Omental fat pad (tissue), 4 donors: ENCODE results near the gene JAKMIP1. TPM values are rescaled to one million over a fixed set of nuclear protein-coding genes. Genes with fewer than 3 reads are reported as not detected.
A peak's percentile ranks its signal among the peaks of the same experiment; 100 is the strongest.

ENCODE experiments used
- ATAC-seq: fragments of 150-250 bp; one replicate; pipeline ENCODE4 v1.9.1; 2016; ENCODE audit warnings: mild to moderate bottlenecking, moderate library complexity; ENCODE audit not compliant: low FRiP score
- DNase-seq: peaks from one replicate; pipeline ENCODE4 v3.0.0-alpha.2; 2019; ENCODE audit warnings: low spot score
- total RNA-seq, 4 donors: library from RNA; depleted of rRNA; stranded (reverse); fragments of >200 nt; gene quantifications; one replicate each; pipeline ENCODE4 v1.1.0, GENCODE V29; 2016
- TF ChIP-seq, protein P1 (sequence below), 3 donors: fragments of 450-650 bp; IDR thresholded peaks; one replicate each; pipeline ENCODE4 v1.5.1; 2016 to 2017; ENCODE audit warnings: antibody characterized with exemption in 3 of 3, mild to moderate bottlenecking in 3 of 3, moderate library complexity in 2 of 3

JAKMIP1 gene
- total RNA-seq, 4 donors from 2014 or later = 0.48 to 1.0 (median 0.63) TPM; not detected in 1

DNA sequence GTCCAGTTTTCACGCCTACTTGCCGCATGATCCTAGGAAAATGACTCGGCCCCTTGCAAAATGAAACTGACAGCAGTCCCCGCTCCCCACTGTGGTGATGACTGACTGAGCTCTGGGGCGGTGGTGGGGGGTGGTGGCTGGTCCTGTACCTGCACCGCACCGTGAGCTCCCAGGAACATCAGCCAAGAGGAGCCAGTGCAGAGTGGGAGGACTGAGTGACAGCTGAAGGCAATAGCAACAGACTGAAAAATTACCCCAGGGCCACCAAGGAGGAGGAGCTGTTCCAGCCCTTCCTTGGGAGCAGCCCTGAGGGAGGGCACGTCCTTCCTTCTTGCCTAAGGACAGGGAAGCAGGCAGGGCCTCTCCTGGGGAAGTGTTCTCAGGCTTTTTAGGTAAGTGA, 179.7 kb downstream of the JAKMIP1 start:
- TF ChIP-seq, protein P1, sequence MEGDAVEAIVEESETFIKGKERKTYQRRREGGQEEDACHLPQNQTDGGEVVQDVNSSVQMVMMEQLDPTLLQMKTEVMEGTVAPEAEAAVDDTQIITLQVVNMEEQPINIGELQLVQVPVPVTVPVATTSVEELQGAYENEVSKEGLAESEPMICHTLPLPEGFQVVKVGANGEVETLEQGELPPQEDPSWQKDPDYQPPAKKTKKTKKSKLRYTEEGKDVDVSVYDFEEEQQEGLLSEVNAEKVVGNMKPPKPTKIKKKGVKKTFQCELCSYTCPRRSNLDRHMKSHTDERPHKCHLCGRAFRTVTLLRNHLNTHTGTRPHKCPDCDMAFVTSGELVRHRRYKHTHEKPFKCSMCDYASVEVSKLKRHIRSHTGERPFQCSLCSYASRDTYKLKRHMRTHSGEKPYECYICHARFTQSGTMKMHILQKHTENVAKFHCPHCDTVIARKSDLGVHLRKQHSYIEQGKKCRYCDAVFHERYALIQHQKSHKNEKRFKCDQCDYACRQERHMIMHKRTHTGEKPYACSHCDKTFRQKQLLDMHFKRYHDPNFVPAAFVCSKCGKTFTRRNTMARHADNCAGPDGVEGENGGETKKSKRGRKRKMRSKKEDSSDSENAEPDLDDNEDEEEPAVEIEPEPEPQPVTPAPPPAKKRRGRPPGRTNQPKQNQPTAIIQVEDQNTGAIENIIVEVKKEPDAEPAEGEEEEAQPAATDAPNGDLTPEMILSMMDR (IDR thresholded peaks at IDR 0.05) = no peak
- ATAC-seq (no peak), DNase-seq (no peak)

DNA sequence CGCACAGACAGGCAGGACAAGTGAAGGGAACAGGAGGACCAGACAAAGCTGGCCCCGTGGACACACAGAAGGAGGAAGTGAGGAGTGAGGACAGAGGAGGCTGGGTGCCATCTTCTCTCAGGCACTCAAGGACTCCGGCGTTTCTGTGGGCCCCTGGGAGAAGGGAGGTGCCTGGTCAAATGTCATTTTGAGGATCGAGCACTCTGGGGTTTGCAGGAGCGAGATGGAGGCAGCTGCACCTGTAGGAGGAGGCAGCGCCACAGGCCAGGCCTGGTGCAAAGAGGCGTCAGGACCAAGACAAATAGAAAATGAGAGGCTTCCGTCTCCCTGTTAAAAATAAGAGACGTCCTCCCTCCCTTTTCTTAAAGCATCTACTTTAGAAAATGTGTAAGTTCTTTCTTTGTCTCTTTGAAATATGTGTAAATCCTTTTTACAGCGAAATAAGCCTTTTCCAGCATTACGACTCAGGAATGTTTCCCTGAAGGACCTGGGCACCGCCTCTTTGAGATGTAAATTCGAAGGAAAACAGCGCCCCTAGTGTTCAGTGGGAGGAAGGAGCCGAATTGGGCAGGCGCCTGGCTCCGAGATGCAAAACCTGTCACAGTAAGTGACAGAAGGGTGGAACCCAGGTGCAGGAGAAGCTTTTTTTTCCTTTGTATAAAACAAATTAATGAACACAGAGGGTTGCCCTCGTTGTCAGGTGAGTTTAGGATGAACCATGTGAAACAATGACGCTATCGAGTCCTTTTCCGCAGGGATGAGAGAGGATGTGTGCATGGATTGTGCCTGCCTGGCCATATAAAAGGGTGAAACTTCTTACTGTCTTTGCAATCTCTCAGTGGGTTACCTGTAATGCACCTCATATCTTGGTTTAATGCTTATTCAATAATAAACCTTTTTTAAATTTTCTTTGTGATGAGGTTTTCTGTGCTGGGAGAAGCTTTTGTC, 180.8 kb downstream of the JAKMIP1 start:
- DNase-seq (no peak), ATAC-seq (no peak)
- TF ChIP-seq, protein P1 (IDR thresholded peaks at IDR 0.05) = peak in 1 of 3 donors; percentile 5

DNA sequence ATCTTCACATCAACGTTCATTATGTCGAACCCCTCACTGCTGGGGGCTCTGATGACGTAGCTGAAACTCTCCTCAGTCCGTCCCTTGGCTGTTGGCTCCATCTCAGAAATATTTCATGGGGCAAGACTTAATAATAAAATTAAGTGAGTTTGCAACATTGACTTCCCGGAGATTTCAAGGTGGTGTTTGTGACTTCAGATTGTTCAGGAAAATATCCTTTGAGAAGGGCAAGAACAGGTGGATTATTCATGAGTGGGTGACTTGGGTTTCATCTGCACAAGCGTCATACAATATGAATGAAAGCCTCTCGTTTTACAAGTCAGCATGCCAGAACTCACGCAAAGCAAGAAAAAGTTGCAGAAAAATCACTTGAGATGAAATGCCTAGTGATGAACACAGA, 182.0 kb downstream of the JAKMIP1 start, which contains the start of gene C4orf50:
TSS of gene C4orf50 (minus strand) at position 101 of the 400 bp plus-strand sequence.
- TF ChIP-seq, protein P1 (IDR thresholded peaks at IDR 0.05) = no peak
- ATAC-seq (no peak), DNase-seq (no peak)

DNA sequence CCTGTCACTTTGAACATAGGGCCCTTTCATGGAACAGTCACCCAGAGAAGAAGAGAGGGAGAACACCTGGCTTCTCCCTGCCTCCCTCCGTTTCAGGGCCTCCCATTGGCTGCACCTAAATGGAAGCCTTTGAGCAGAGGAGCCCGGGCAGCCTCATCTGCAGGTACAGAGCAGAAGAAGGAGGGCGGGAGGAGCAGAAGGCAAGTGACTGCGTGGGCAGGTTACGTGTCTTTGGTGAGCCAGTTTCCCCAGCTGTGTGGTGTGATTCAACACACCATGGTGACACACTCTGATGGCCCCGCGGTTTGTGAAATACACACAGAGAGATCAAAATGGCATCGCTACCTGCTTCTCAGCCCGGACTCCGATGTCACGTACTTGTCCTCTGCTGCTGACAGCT, 182.5 kb downstream of the JAKMIP1 start:
- TF ChIP-seq, protein P1 (IDR thresholded peaks at IDR 0.05) = no peak
- no peak for DNase-seq
- ATAC-seq = no peak

DNA sequence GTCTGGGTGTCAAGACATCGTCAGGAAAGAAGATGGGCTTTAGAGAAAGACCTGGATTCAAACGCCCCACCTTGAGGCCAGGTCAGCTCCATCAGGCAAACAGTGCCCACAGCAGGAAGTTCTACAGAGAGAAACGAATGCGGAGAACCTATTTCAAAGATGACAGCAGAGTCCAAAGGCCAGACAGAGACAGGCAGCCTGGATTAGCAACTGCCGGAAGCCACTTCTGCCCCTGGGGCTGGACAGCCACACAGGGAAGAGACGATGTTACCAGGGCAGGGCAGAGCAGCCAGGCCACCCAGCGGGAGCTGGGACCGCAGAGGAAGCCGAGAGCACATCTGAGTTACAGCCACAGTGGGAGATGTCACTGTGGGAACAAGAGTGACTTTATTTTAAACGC, 183.3 kb downstream of the JAKMIP1 start:
- no peak for ATAC-seq
- TF ChIP-seq, protein P1 (IDR thresholded peaks at IDR 0.05) = no peak

DNA sequence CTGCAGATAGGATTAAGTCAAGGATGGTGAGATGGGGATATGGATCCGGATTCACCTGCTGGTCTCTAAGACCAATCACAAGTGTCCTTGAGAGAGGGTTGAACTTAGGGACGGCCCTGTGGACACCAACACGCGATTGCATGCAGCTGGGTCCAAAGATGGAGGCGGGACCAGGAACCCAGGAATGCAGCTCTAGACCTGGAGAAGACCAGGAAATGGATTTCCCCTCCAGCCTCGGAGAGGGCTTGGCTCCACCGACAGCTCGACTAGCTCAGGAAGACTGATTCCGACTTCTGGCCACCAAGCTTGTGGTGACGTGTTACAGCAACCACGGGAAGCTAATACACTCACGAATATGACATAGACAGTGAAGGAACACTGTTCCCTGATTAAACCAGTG, 186.8 kb downstream of the JAKMIP1 start:
- DNase-seq (no peak), ATAC-seq (no peak)
- TF ChIP-seq, protein P1 (IDR thresholded peaks at IDR 0.05) = no peak

More for the DNA sequence above, 183.3 kb downstream of the JAKMIP1 start:
- DNase-seq = no peak

DNA sequence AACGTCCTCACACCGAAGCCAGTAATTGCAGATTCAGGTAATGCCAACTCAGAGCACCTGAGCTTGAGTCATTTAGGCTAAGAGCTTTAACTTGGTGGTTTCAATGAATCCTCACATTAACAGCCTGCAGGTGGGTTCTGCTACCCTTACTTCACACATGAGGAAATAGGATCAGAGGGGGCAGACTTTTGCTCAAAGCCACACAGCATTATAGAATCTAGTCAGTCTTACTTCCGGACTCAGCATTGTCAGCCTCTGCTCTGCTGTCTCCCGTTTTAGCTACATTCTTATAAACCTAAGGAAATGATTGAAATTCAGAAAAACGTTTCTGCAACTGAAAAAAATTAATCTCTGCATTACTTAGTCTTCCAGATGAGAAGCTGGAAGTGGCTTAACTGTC, 188.1 kb downstream of the JAKMIP1 start:
- TF ChIP-seq, protein P1 (IDR thresholded peaks at IDR 0.05) = no peak
- DNase-seq (no peak), ATAC-seq (no peak)
